SK-N-SH (cell line): ENCODE data around the gene NUP58. TPM values are rescaled to one million over a fixed set of nuclear protein-coding genes. Genes with fewer than 3 reads are reported as not detected.

ENCODE experiments used
- CTCF ChIA-PET: fragments of 300-600, 350-600 bp; formaldehyde crosslinking; extraction: SDS; loops from one replicate; lab custom pipeline; 2021; lab: Yijun Ruan, JAX
- POLR2A ChIA-PET: fragments of 350-600 bp; sonication (Branson Sonifier 250); formaldehyde crosslinking; extraction: SDS; loops from one replicate; lab custom pipeline; 2020; ENCODE audit warnings: antibody characterized with exemption, inconsistent platforms; lab: Yijun Ruan, JAX
- DNase-seq: peaks from one replicate; pipeline ENCODE4 v3.0.0; 2012
- H2AFZ ChIP-seq: fragments of 200-600 bp; sonication (generic); 2 replicates; pipeline ENCODE4 v1.8.1; 2016; ENCODE audit warnings: antibody characterized with exemption, mild to moderate bottlenecking, low read depth
- H3F3A ChIP-seq: fragments of 200-600 bp; sonication (generic); replicated peaks from 2 replicates; pipeline ENCODE3; 2016; ENCODE audit warnings: antibody characterized with exemption, mild to moderate bottlenecking; ENCODE audit not compliant: insufficient read depth
- H3K27ac ChIP-seq, 2 experiments: fragments of 200-500 bp in 1 of 2; fragments of 200-600 bp in 1 of 2; sonication (Bioruptor generic) in 1 of 2; sonication (generic), shearing (Covaris generic) in 1 of 2; 2 replicates each; pipeline versions ENCODE4 v1.5.1 to v1.6.1; 2014 to 2016; ENCODE audit warnings: low read depth in 2 of 2, inconsistent platforms in 1 of 2, low read length in 1 of 2, mild to moderate bottlenecking in 1 of 2, mixed read lengths in 1 of 2
- H3K27me3 ChIP-seq: fragments of 200-600 bp; sonication (generic), shearing (Covaris generic); 2 replicates; pipeline ENCODE4 v1.6.1; 2016; ENCODE audit warnings: mixed run types; ENCODE audit not compliant: insufficient read depth
- H3K36me3 ChIP-seq, 2 experiments: fragments of 200-500 bp in 1 of 2; fragments of 200-600 bp in 1 of 2; sonication (Bioruptor generic) in 1 of 2; sonication (generic) in 1 of 2; replicated peaks in 1 of 2; 2 replicates each; pipeline versions ENCODE3 to v1.5.1; 2014 to 2016; ENCODE audit warnings: low read length in 1 of 2, mild to moderate bottlenecking in 1 of 2; ENCODE audit not compliant: insufficient read depth in 2 of 2, control insufficient read depth in 1 of 2
- H3K4me1 ChIP-seq, 2 experiments: fragments of 200-500 bp in 1 of 2; fragments of 200-600 bp in 1 of 2; sonication (Bioruptor generic) in 1 of 2; sonication (generic), shearing (Covaris generic) in 1 of 2; 2 replicates each; pipeline versions ENCODE4 v1.5.1 to v1.6.1; 2014 to 2016; ENCODE audit warnings: low read depth in 1 of 2, low read length in 1 of 2, mixed run types in 1 of 2; ENCODE audit not compliant: insufficient read depth in 2 of 2, control insufficient read depth in 1 of 2
- H3K4me2 ChIP-seq: fragments of 200-600 bp; sonication (generic), shearing (Covaris generic); 2 replicates; pipeline ENCODE4 v1.6.1; 2017; ENCODE audit warnings: mixed run types
- H3K4me3 ChIP-seq, 2 experiments: fragments of 200-500 bp in 1 of 2; fragments of 200-600 bp in 1 of 2; sonication (Bioruptor generic) in 1 of 2; sonication (generic), shearing (Covaris generic) in 1 of 2; 2 replicates each; pipeline versions ENCODE4 v1.5.1 to v1.8.1; 2014 to 2016; ENCODE audit warnings: low read depth in 2 of 2, inconsistent platforms in 1 of 2, low read length in 1 of 2, mild to moderate bottlenecking in 1 of 2, mixed read lengths in 1 of 2, moderate library complexity in 1 of 2
- H3K79me2 ChIP-seq: fragments of 200-600 bp; sonication (generic); 2 replicates; pipeline ENCODE4 v1.8.1; 2017; ENCODE audit warnings: mild to moderate bottlenecking; ENCODE audit not compliant: insufficient read depth
- H3K9ac ChIP-seq: fragments of 200-600 bp; sonication (generic); 2 replicates; pipeline ENCODE4 v1.6.1; 2017; ENCODE audit warnings: mixed run types
- H3K9me2 ChIP-seq: fragments of 200-600 bp; sonication (generic); 2 replicates; pipeline ENCODE4 v1.6.1; 2017; ENCODE audit warnings: mixed run types
- H3K9me3 ChIP-seq: fragments of 200-600 bp; sonication (generic); 2 replicates; pipeline ENCODE4 v1.6.1; 2017; ENCODE audit warnings: mixed run types, mild to moderate bottlenecking, moderate library complexity
- H4K20me1 ChIP-seq: fragments of 200-600 bp; sonication (generic); 2 replicates; pipeline ENCODE4 v1.6.1; 2017; ENCODE audit warnings: mild to moderate bottlenecking, mixed run types; ENCODE audit not compliant: insufficient read depth
- CHD2 ChIP-seq: fragments of 150-350 bp; IDR thresholded peaks from 2 replicates; pipeline ENCODE4 v1.6.1; 2018; ENCODE audit warnings: low read length; ENCODE audit not compliant: partially characterized antibody
- CTCF ChIP-seq: fragments of 200-600 bp; sonication (generic); IDR thresholded peaks from 2 replicates; pipeline ENCODE4 v1.6.1; 2017; ENCODE audit warnings: antibody characterized with exemption, mild to moderate bottlenecking, moderate library complexity
- ELF1 ChIP-seq: IDR thresholded peaks from 2 replicates; pipeline ENCODE4 v1.4.0; 2012
- FOXM1 ChIP-seq: IDR thresholded peaks from 2 replicates; pipeline ENCODE4 v1.4.0; 2012; ENCODE audit warnings: low read depth, mild to moderate bottlenecking
- GABPA ChIP-seq: IDR thresholded peaks from 2 replicates; pipeline ENCODE4 v1.4.0; 2012; ENCODE audit warnings: low read depth, mild to moderate bottlenecking
- GATA2 ChIP-seq: sonication (generic); formaldehyde crosslinking; IDR thresholded peaks from 2 replicates; pipeline ENCODE4 v1.5.0; 2020; ENCODE audit warnings: mild to moderate bottlenecking, missing genetic modification reagents
- MXI1 ChIP-seq: IDR thresholded peaks from 2 replicates; pipeline ENCODE4 v1.6.1; 2012; ENCODE audit warnings: mild to moderate bottlenecking, low read depth, low read length, improper control_type of control experiment
- PBX3 ChIP-seq: IDR thresholded peaks from 2 replicates; pipeline ENCODE4; 2012
- POLR2AphosphoS5 ChIP-seq: IDR thresholded peaks from 2 replicates; pipeline ENCODE4 v1.6.1; 2012; ENCODE audit warnings: low read depth, low read length
- RXRA ChIP-seq: IDR thresholded peaks from 2 replicates; pipeline ENCODE4 v1.4.0; 2012; ENCODE audit warnings: low read depth, mild to moderate bottlenecking, borderline replicate concordance
- TAF1 ChIP-seq: IDR thresholded peaks from 2 replicates; pipeline ENCODE4 v1.6.1; 2012; ENCODE audit warnings: low read depth, mild to moderate bottlenecking, low read length, moderate library complexity, borderline replicate concordance
- TCF12 ChIP-seq: IDR thresholded peaks from 2 replicates; pipeline ENCODE4 v1.4.0; 2012
- ZBTB33 ChIP-seq: IDR thresholded peaks from 2 replicates; pipeline ENCODE4 v1.4.0; 2012; ENCODE audit warnings: low read depth, borderline replicate concordance
- WGBS: methylation state at CpG from one replicate; pipeline ENCODE4 v1.1.6; 2017; ENCODE audit warnings: low lambda C conversion rate; 5-methylcytosine and 5-hydroxymethylcytosine counted together
- polyA plus RNA-seq, 3 experiments: library from polyadenylated mRNA; depleted of rRNA; stranded (reverse); fragments of >200 nt; gene quantifications; 2 replicates each; pipeline ENCODE4 v1.2.3, GENCODE V29; 2012
- TF ChIP-seq, protein P1 (sequence below): IDR thresholded peaks from 2 replicates; pipeline ENCODE4 v1.6.1; 2012; ENCODE audit warnings: mild to moderate bottlenecking, low read depth, low read length, moderate library complexity

The NUP58 gene
- polyA plus RNA-seq, 1 of the 3 experiments (the other 2 are of a cell fraction) = 18.1 TPM

DNA sequence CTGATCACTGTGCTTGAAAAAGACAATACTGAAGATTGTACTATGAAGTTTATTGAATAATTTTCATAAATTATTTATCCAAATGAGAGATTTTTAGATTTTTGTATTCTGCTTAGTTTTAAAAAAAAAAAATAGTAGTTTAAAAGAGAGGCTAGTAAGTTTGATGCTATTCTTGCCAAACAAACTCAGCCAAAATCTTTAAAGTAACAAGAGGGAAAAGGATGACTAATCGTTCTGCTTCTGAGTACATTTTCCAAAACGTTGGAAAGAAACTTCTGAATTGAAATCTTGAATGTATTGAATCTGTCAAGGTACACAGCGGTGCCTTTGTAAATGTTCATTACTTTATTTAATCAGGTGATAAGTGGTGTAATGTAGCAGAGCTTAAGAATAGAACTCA is 34.4 kb downstream of the NUP58 start:
- Histone ChIP-seq H4K20me1 (no peaks in the 10 kb centered on the region), H3K9me3 (no peaks in the 10 kb centered on the region), H3K4me3 (no peak overlapping the region), H3K27ac (peak overlapping the region in 1 of 2 experiments; percentile 19; a peak in 2 of 4 replicates), H3K4me2 (no peak overlapping the region), H3K4me1 (no peaks in the 10 kb centered on the region), H3K9me2 (no peaks in the 10 kb centered on the region), H2AFZ (no peak overlapping the region), H3K79me2 (peaks cover 25% of the 10 kb centered on the region; the same call in 1 of the 2 replicates), H3K9ac (no peak overlapping the region), H3F3A (peaks cover 11% of the 10 kb centered on the region), H3K27me3 (no peaks in the 10 kb centered on the region), H3K36me3 (peaks cover 85 to 89% of the 10 kb centered on the region in 2 experiments)
- TF ChIP-seq TAF1 (no peak), FOXM1 (no peak), CHD2 (no peak), TCF12 (no peak), GATA2 (CRISPR knock-in tag) (no peak), GABPA (no peak), ELF1 (no peak), RXRA (no peak), CTCF (no peak), ZBTB33 (no peak), PBX3 (no peak), MXI1 (no peak), POLR2AphosphoS5 (no peak)
- TF ChIP-seq, protein P1, sequence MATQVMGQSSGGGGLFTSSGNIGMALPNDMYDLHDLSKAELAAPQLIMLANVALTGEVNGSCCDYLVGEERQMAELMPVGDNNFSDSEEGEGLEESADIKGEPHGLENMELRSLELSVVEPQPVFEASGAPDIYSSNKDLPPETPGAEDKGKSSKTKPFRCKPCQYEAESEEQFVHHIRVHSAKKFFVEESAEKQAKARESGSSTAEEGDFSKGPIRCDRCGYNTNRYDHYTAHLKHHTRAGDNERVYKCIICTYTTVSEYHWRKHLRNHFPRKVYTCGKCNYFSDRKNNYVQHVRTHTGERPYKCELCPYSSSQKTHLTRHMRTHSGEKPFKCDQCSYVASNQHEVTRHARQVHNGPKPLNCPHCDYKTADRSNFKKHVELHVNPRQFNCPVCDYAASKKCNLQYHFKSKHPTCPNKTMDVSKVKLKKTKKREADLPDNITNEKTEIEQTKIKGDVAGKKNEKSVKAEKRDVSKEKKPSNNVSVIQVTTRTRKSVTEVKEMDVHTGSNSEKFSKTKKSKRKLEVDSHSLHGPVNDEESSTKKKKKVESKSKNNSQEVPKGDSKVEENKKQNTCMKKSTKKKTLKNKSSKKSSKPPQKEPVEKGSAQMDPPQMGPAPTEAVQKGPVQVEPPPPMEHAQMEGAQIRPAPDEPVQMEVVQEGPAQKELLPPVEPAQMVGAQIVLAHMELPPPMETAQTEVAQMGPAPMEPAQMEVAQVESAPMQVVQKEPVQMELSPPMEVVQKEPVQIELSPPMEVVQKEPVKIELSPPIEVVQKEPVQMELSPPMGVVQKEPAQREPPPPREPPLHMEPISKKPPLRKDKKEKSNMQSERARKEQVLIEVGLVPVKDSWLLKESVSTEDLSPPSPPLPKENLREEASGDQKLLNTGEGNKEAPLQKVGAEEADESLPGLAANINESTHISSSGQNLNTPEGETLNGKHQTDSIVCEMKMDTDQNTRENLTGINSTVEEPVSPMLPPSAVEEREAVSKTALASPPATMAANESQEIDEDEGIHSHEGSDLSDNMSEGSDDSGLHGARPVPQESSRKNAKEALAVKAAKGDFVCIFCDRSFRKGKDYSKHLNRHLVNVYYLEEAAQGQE = no peak
- ChIA-PET POLR2A (no interaction called here), CTCF (no interaction called here)
- WGBS = 65% methylated on average over 3 of the region's 3 CpGs
- no peak for DNase-seq
